Panc1 (cell line): Measurements from ENCODE around the gene FBXW7. TPM values are rescaled to one million over a fixed set of nuclear protein-coding genes. Genes with fewer than 3 reads are reported as not detected.

Experiments
- ATAC-seq: fragments of 200-7000 bp; cut with Tn5 transposase; 2 replicates; pipeline ENCODE4 v1.9.1; 2020; ENCODE audit warnings: mild to moderate bottlenecking, moderate library complexity
- BruUV-seq: library from RNA; stranded (reverse); fragments of 400-500 nt; replicated peaks from 2 replicates; lab custom pipeline; 2021; lab: Mats Ljungman, UMichigan
- CTCF ChIA-PET: fragments of 300-600 bp; sonication (Branson Sonifier 250); formaldehyde crosslinking; loops from one replicate; lab custom pipeline; 2022; ENCODE audit warnings: antibody characterized with exemption; lab: Charles Lee
- POLR2A ChIA-PET: fragments of 300-600 bp; sonication (Branson Sonifier 250); formaldehyde crosslinking; loops from one replicate; lab custom pipeline; 2022; ENCODE audit warnings: antibody characterized with exemption; lab: Charles Lee
- DNase-seq: peaks from one replicate; pipeline ENCODE4 v3.0.0-alpha.2; 2010; ENCODE audit warnings: low read depth, low spot score
- H3K27ac ChIP-seq: 2 replicates; pipeline ENCODE4 v1.5.1; 2011; ENCODE audit warnings: mild to moderate bottlenecking, low read length, inconsistent platforms
- H3K27me3 ChIP-seq: fragments of 200-500 bp; sonication (Bioruptor generic); 2 replicates; pipeline ENCODE4 v1.6.0; 2014; ENCODE audit warnings: low read length, inconsistent platforms; ENCODE audit not compliant: control insufficient read depth, insufficient read depth
- H3K36me3 ChIP-seq: fragments of 200-500 bp; sonication (Bioruptor generic); 2 replicates; pipeline ENCODE4 v1.5.1; 2014; ENCODE audit warnings: inconsistent platforms, mild to moderate bottlenecking, low read length, moderate library complexity; ENCODE audit not compliant: control insufficient read depth, insufficient read depth
- H3K4me1 ChIP-seq: 2 replicates; pipeline ENCODE4 v1.5.1; 2011; ENCODE audit warnings: inconsistent platforms, mild to moderate bottlenecking, low read length, moderate library complexity; ENCODE audit not compliant: control insufficient read depth, insufficient read depth
- H3K4me3 ChIP-seq, 2 experiments: 2 replicates each; pipeline ENCODE4 v1.5.1; 2011 to 2012; ENCODE audit warnings: low read depth in 2 of 2, low read length in 2 of 2, mild to moderate bottlenecking in 2 of 2, inconsistent platforms in 1 of 2, moderate library complexity in 1 of 2
- H3K9me3 ChIP-seq: fragments of 200-500 bp; sonication (Bioruptor generic); 2 replicates; pipeline ENCODE4 v1.5.1; 2014; ENCODE audit warnings: low read depth, mild to moderate bottlenecking, inconsistent platforms, low read length, moderate library complexity; ENCODE audit not compliant: control insufficient read depth, insufficient read depth
- POLR2AphosphoS5 ChIP-seq: IDR thresholded peaks from 2 replicates; pipeline ENCODE4 v1.6.1; 2012; ENCODE audit warnings: mild to moderate bottlenecking, low read depth, low read length, moderate library complexity
- SIN3A ChIP-seq: IDR thresholded peaks from 2 replicates; pipeline ENCODE4 v1.6.1; 2012; ENCODE audit warnings: low read depth, mild to moderate bottlenecking, low read length, moderate library complexity, borderline replicate concordance; ENCODE audit not compliant: insufficient read depth
- TCF7L2 ChIP-seq: IDR thresholded peaks from 2 replicates; pipeline ENCODE4 v1.6.1; 2011; ENCODE audit warnings: mild to moderate bottlenecking, low read depth, low read length, inconsistent platforms
- in situ Hi-C: cut with HindIII; loops from 2 replicates; pipeline ENCODE4 v1.10.0; 2016; ENCODE audit warnings: low sequenced_read_pairs, low pct_unique_long_range_greater_than_20kb
- intact Hi-C: fragments of 100-400 bp; cut with micrococcal nuclease; formaldehyde crosslinking; loops from one replicate; pipeline ENCODE4 v1.10.0; 2022; ENCODE audit not compliant: unreplicated experiment
- total RNA-seq: library from RNA; stranded (reverse); gene quantifications from one replicate; pipeline ENCODE4 v1.2.1, GENCODE V29; 2021; ENCODE audit not compliant: unreplicated experiment
- TF ChIP-seq, protein P1 (sequence below), 2 experiments: IDR thresholded peaks; 2 replicates each; pipeline ENCODE4 v1.6.1; 2011 to 2012; ENCODE audit warnings: low read depth in 2 of 2, control low read depth in 1 of 2, low read length in 1 of 2, mild to moderate bottlenecking in 1 of 2, moderate library complexity in 1 of 2; ENCODE audit not compliant: insufficient read depth in 1 of 2
- TF ChIP-seq, protein P2 (sequence below): fragments of 450-650 bp; IDR thresholded peaks from 2 replicates; pipeline ENCODE4 v1.5.1; 2017; ENCODE audit warnings: mild to moderate bottlenecking

Gene FBXW7
- total RNA-seq, 1 experiment from 2014 or later: 16.2 TPM

DNA sequence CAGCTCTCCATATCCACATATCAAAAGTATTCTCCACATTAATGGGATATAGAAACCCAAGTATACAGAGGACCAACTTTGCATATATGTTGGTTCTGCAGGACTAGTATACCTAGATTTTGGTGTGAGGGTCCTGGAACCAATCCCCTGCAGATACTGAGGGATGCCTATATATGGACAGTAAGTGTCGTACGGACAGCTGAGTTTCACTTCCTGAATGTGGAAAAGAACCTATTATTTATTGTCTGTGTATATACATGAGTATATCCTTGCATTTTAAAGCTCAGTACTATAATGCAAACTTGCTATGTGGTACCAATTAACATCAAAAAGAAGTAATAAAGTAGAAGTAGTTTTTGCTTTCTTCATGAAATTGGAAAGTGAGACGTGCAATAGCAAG, 101.9 kb downstream of the FBXW7 start:
- Histone ChIP-seq H3K36me3 (no peaks in the 10 kb centered on the region), H3K4me1 (no peaks in the 10 kb centered on the region), H3K27me3 (no peaks in the 10 kb centered on the region), H3K9me3 (no peaks in the 10 kb centered on the region), H3K4me3 (no peak overlapping the region), H3K27ac (no peak overlapping the region)
- no TSS peak for BruUV-seq
- ATAC-seq (no peak), DNase-seq (no peak)
- POLR2A ChIA-PET: no interaction called here
- intact Hi-C loops: no loop called here
- CTCF ChIA-PET: no interaction called here
- TF ChIP-seq POLR2AphosphoS5: no peak
- TF ChIP-seq, protein P1, sequence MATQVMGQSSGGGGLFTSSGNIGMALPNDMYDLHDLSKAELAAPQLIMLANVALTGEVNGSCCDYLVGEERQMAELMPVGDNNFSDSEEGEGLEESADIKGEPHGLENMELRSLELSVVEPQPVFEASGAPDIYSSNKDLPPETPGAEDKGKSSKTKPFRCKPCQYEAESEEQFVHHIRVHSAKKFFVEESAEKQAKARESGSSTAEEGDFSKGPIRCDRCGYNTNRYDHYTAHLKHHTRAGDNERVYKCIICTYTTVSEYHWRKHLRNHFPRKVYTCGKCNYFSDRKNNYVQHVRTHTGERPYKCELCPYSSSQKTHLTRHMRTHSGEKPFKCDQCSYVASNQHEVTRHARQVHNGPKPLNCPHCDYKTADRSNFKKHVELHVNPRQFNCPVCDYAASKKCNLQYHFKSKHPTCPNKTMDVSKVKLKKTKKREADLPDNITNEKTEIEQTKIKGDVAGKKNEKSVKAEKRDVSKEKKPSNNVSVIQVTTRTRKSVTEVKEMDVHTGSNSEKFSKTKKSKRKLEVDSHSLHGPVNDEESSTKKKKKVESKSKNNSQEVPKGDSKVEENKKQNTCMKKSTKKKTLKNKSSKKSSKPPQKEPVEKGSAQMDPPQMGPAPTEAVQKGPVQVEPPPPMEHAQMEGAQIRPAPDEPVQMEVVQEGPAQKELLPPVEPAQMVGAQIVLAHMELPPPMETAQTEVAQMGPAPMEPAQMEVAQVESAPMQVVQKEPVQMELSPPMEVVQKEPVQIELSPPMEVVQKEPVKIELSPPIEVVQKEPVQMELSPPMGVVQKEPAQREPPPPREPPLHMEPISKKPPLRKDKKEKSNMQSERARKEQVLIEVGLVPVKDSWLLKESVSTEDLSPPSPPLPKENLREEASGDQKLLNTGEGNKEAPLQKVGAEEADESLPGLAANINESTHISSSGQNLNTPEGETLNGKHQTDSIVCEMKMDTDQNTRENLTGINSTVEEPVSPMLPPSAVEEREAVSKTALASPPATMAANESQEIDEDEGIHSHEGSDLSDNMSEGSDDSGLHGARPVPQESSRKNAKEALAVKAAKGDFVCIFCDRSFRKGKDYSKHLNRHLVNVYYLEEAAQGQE (IDR thresholded peaks at IDR 0.05; ENCODE audit: insufficient read depth in 1 of 2, low read depth in 2 of 2, low read length in 1 of 2): no peak
- TF ChIP-seq, protein P2, sequence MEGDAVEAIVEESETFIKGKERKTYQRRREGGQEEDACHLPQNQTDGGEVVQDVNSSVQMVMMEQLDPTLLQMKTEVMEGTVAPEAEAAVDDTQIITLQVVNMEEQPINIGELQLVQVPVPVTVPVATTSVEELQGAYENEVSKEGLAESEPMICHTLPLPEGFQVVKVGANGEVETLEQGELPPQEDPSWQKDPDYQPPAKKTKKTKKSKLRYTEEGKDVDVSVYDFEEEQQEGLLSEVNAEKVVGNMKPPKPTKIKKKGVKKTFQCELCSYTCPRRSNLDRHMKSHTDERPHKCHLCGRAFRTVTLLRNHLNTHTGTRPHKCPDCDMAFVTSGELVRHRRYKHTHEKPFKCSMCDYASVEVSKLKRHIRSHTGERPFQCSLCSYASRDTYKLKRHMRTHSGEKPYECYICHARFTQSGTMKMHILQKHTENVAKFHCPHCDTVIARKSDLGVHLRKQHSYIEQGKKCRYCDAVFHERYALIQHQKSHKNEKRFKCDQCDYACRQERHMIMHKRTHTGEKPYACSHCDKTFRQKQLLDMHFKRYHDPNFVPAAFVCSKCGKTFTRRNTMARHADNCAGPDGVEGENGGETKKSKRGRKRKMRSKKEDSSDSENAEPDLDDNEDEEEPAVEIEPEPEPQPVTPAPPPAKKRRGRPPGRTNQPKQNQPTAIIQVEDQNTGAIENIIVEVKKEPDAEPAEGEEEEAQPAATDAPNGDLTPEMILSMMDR: no peak
- in situ Hi-C loops: no loop called here

DNA sequence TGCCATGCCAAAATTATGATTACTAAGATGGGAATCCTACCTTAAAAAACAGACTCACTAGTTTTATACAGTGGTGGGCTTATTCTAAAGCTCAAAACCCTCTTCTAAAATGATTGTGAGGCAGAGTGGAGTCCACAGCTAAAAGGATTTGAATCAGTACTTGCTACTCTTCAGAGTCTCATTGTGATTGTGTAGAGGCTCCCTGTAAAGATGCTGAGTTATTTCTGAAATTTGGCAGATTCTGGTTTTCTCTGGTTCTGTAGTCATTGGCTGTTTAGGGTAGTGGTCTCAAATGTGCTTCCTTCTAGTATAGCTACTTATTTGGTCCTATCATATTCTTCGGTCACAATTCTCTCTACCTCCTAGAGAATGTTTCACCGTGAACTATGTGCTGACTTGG, 104.1 kb downstream of the FBXW7 start:
- Histone ChIP-seq H3K9me3 (no peaks in the 10 kb centered on the region), H3K4me1 (no peaks in the 10 kb centered on the region), H3K4me3 (no peak overlapping the region), H3K36me3 (no peaks in the 10 kb centered on the region), H3K27ac (no peak overlapping the region), H3K27me3 (no peaks in the 10 kb centered on the region)
- ATAC-seq (no peak), DNase-seq (no peak)
- no TSS peak for BruUV-seq
- in situ Hi-C loops: no loop called here
- intact Hi-C loops: no loop called here
- ChIA-PET CTCF (no interaction called here), POLR2A (no interaction called here)
- TF ChIP-seq, protein P2: no peak
- TF ChIP-seq TCF7L2 (no peak), SIN3A (no peak), POLR2AphosphoS5 (no peak)
- TF ChIP-seq, protein P1 (IDR thresholded peaks at IDR 0.05; ENCODE audit: insufficient read depth in 1 of 2, low read depth in 2 of 2, low read length in 1 of 2): no peak
